Prostate gland (tissue), 2 donors: Measurements from ENCODE around the gene PRKX. TPM values are rescaled to one million over a fixed set of nuclear protein-coding genes. Genes with fewer than 3 reads are reported as not detected.
A peak's percentile ranks its signal among the peaks of the same experiment; 100 is the strongest.
"Not testable (repeated sequence)": the region's sequence is repeated elsewhere in the genome, so short reads cannot be mapped to it uniquely, and the experiment has no call there.

Source experiments
- DNase-seq: peaks from one replicate; pipeline ENCODE4 v3.0.0-alpha.2; 2019; ENCODE audit warnings: low spot score
- H3K27ac ChIP-seq, 2 donors: fragments of 200-600 bp; sonication (generic); 2 replicates each; pipeline ENCODE4 v1.5.1; 2017 to 2019
- H3K27me3 ChIP-seq: fragments of 200-600 bp; sonication (generic); replicated peaks from 2 replicates; pipeline ENCODE4 v1.5.1; 2019; ENCODE audit not compliant: insufficient read depth
- H3K36me3 ChIP-seq, 2 donors: fragments of 200-600 bp; sonication (generic); 1 replicate in 1 of 2; 2 replicates in 1 of 2; pipeline versions ENCODE4 v1.5.1 to v1.8.1; 2017 to 2019
- H3K4me1 ChIP-seq: fragments of 200-600 bp; sonication (generic); replicated peaks from 2 replicates; pipeline ENCODE4 v1.5.1; 2019
- H3K4me3 ChIP-seq, 2 donors: fragments of 200-600 bp; sonication (generic); 2 replicates each; pipeline ENCODE4 v1.5.1; 2017 to 2019
- H3K9me3 ChIP-seq: fragments of 200-600 bp; sonication (generic); 2 replicates; pipeline ENCODE4 v1.5.1; 2017
- POLR2A ChIP-seq: fragments of 450-650 bp; IDR thresholded peaks from one replicate; pipeline ENCODE4 v1.6.1; 2016; ENCODE audit warnings: antibody characterized with exemption, mild to moderate bottlenecking
- POLR2AphosphoS5 ChIP-seq: sonication (generic); formaldehyde crosslinking; IDR thresholded peaks from one replicate; pipeline ENCODE4 v1.6.1; 2017; ENCODE audit warnings: antibody characterized with exemption
- WGBS: methylation state at CpG from one replicate; pipeline ENCODE4 v1.1.5; 2018; 5-methylcytosine and 5-hydroxymethylcytosine counted together
- intact Hi-C: fragments of 100-400 bp; cut with DNase I; formaldehyde crosslinking; loops from one replicate; pipeline ENCODE4 v1.14.2; 2022
- total RNA-seq, 2 donors: library from RNA; depleted of rRNA; stranded (reverse); fragments of >200 nt; gene quantifications; one replicate each; pipeline ENCODE4 v1.1.0, GENCODE V29; 2016
- TF ChIP-seq, protein P1 (sequence below), 4 experiments: fragments of 200-600 bp in 2 of 4; fragments of 450-650 bp in 2 of 4; sonication (generic) in 2 of 4; IDR thresholded peaks; 1 replicate in 3 of 4; 2 replicates in 1 of 4; pipeline ENCODE4 v1.5.1; 2016 to 2019; ENCODE audit warnings: antibody characterized with exemption in 4 of 4, mild to moderate bottlenecking in 2 of 4, moderate library complexity in 2 of 4

The PRKX gene
- total RNA-seq, 2 donors from 2014 or later: 17.7 to 30.5 TPM

DNA sequence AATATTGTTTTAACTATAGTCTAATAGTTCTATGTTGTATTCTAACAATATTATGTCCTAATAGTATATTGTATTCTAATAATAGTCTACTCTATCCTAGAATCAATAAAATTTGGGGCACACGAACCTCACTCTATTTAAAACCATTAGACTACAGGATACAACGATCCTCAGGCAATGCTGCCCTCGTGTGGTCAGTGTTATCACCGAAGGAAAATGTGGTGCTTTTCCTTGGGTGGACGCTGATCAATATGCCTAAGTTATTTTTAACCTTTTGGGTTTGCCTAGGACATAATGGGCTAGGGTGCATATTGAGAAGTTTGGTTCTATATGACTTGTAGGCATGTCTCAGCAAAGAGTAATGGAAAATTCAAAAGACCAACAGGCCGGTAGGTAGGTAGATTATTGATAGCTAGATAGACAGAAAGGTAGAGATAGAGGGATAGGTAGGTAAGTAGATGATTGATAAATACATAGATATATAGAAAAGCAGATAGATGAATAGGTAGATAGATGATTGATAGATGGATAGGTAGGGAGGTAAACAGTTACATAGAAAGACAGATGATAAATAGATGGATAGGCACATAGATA is 75.1 kb downstream of the PRKX start:
- Histone ChIP-seq H3K36me3 (no peaks in the 10 kb centered on the region), H3K4me1 (no peaks in the 10 kb centered on the region), H3K4me3 (no peak overlapping the region), H3K27me3 (no peaks in the 10 kb centered on the region), H3K9me3 (no peaks in the 10 kb centered on the region), H3K27ac (no peak overlapping the region)
- WGBS: 12% methylated on average over 6 of the region's 6 CpGs
- intact Hi-C loops: loop anchor here (10.0 kb wide), 1 partner anchor 524 kb away; no protein-coding TSS in a partner anchor
- TF ChIP-seq, protein P1, sequence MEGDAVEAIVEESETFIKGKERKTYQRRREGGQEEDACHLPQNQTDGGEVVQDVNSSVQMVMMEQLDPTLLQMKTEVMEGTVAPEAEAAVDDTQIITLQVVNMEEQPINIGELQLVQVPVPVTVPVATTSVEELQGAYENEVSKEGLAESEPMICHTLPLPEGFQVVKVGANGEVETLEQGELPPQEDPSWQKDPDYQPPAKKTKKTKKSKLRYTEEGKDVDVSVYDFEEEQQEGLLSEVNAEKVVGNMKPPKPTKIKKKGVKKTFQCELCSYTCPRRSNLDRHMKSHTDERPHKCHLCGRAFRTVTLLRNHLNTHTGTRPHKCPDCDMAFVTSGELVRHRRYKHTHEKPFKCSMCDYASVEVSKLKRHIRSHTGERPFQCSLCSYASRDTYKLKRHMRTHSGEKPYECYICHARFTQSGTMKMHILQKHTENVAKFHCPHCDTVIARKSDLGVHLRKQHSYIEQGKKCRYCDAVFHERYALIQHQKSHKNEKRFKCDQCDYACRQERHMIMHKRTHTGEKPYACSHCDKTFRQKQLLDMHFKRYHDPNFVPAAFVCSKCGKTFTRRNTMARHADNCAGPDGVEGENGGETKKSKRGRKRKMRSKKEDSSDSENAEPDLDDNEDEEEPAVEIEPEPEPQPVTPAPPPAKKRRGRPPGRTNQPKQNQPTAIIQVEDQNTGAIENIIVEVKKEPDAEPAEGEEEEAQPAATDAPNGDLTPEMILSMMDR (IDR thresholded peaks at IDR 0.05): peak in 3 of 4 experiments; percentile 41 to 49 (median 47)
- no peak for TF ChIP-seq POLR2A
- DNase-seq: peak; percentile 6

DNA sequence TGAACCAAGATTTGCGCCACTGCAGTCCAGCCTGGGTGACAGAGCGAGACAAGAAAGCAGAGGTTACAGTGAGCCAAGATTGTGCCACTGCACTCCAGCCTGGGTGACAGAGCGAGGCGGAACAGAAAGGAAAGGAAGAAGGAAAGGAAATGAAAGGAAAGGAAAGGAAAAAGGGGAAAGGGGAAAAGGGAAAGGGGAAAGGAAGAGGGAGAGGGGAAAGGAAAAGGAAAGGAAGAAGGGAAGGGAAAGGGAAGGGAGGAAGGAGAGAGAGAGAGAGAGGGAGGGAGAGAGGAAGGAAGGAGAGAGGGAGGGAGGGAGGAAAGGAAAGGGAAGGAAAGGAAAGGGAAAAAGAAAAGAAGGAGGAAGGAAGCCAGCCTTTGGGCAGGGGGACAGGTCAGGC is 76.6 kb downstream of the PRKX start:
- Histone ChIP-seq H3K4me3 (no peak overlapping the region), H3K9me3 (no peaks in the 10 kb centered on the region), H3K36me3 (no peaks in the 10 kb centered on the region), H3K27ac (no peak overlapping the region), H3K27me3 (no peaks in the 10 kb centered on the region), H3K4me1 (no peaks in the 10 kb centered on the region)
- DNase-seq: no peak
- 96% methylated on average over 4 of the region's 4 CpGs for WGBS
- intact Hi-C loops: loop anchor here (10.0 kb wide), 1 partner anchor 522 kb away; no protein-coding TSS in a partner anchor
- TF ChIP-seq, protein P1 (IDR thresholded peaks at IDR 0.05): no peak
- TF ChIP-seq POLR2AphosphoS5: no peak

DNA sequence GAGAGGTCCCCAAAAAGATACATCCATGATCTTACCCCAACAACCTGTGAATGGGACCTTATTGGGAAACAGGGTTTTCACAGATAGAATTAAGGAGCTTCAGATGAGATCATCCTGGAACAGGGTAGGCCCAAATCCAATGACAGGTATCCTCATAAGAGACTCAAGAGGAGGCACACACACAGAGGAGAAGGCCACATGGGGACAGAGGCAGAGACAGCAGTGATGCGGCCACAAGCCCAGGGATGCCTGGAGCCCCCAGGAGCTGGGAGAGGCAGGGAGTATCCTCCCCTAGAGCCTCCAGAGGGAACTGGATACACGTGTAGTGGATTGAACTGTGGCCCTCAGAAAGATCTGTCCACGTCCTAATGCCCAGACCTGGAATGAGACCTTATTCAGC is 82.3 kb downstream of the PRKX start:
- TF ChIP-seq POLR2AphosphoS5: no peak
- Histone ChIP-seq H3K4me3 (no peak overlapping the region), H3K36me3 (no peaks in the 10 kb centered on the region), H3K4me1 (no peaks in the 10 kb centered on the region), H3K27me3 (no peaks in the 10 kb centered on the region), H3K9me3 (no peaks in the 10 kb centered on the region), H3K27ac (no peak overlapping the region)
- intact Hi-C loops: loop anchor here (10.0 kb wide), 1 partner anchor 516 kb away; no protein-coding TSS in a partner anchor
- no peak for DNase-seq
- WGBS: 94% methylated on average over 2 of the region's 3 CpGs

DNA sequence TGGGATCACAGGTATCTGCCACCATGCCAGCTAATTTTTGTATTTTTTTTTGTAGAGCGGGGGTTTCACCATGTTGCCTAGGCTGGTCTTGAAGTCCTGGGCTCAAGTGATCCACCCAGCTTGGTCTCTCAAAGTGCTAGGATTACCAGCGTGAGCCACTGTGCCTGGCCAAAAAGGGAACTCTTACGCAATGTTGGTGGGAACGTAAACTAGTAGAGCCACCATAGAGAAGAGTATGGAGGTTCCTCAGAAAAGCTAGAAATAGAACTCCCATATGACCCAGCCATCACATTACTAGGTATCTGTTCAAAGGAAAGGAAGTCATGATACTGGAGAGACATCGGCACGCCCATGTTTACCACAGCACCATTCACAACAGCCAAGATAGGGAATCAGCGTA is 85.9 kb downstream of the PRKX start:
- intact Hi-C loops: no loop called here

DNA sequence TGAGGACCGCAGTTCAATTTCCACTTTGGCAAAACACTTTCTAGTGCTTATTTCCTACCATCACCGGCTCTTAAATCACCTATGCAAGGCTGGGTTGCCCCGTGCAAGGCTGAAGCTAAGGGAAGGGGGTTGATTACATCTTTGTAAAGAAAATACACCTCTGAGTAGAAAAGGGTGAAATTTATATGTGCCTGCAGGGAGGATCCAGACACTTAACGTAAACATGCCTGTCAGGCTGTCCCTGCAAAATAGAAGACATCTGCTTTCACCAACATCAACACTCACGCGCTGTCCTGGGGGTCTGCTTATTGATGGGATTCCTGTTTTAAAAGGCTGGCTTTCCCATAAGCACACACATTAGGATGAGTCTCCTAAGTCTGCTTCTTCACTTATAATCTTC is 92.0 kb downstream of the PRKX start:
- Histone ChIP-seq H3K4me3 (no peak overlapping the region), H3K9me3 (no peaks in the 10 kb centered on the region), H3K27ac (no peak overlapping the region), H3K4me1 (no peaks in the 10 kb centered on the region), H3K27me3 (no peaks in the 10 kb centered on the region), H3K36me3 (no peaks in the 10 kb centered on the region)
- intact Hi-C loops: no loop called here
- 61% methylated on average over 6 of the region's 6 CpGs for WGBS
- no peak for DNase-seq
- TF ChIP-seq POLR2A (no peak), POLR2AphosphoS5 (no peak)
- TF ChIP-seq, protein P1 (IDR thresholded peaks at IDR 0.05): no peak

More for the DNA sequence above, 85.9 kb downstream of the PRKX start:
- TF ChIP-seq, protein P1 (IDR thresholded peaks at IDR 0.05): no peak
- TF ChIP-seq POLR2AphosphoS5 (no peak), POLR2A (no peak)
- Histone ChIP-seq H3K4me1 (no peaks in the 10 kb centered on the region), H3K27me3 (no peaks in the 10 kb centered on the region), H3K36me3 (no peaks in the 10 kb centered on the region), H3K27ac (no peak overlapping the region), H3K9me3 (no peaks in the 10 kb centered on the region), H3K4me3 (no peak overlapping the region)
- no peak for DNase-seq
- WGBS: 96% methylated on average over 7 of the region's 7 CpGs

DNA sequence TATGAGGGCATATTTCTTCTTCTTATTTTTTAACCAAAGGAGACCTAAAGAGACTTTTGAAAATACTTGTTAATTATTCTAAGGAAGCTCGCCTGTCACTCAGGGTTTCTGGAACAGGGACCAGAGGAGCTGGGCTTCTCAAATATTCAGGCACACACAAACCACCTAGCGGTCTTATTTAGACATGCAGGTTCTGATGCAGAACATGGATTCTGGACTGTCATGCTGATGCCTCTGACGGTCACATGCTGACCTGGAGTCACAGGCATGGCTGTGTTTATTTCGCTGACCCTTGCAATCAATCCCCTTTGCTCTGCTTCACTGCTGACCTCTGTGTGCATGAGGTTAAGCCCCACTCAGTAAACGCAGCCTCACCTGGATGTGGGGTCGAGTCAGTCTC is 101.7 kb downstream of the PRKX start:
- WGBS: 98% methylated on average over 4 of the region's 6 CpGs
- H3K4me3 ChIP-seq, H3K27me3 ChIP-seq, H3K9me3 ChIP-seq, intact Hi-C loops, DNase-seq, H3K36me3 ChIP-seq, H3K4me1 ChIP-seq, H3K27ac ChIP-seq: not testable (repeated sequence)
